ENCODE results near the gene MYO1C. TPM values are rescaled to one million over a fixed set of nuclear protein-coding genes. Genes with fewer than 3 reads are reported as not detected.

The MYO1C gene
- total RNA-seq, 1 experiment from 2014 or later, result 73.6 TPM

DNA sequence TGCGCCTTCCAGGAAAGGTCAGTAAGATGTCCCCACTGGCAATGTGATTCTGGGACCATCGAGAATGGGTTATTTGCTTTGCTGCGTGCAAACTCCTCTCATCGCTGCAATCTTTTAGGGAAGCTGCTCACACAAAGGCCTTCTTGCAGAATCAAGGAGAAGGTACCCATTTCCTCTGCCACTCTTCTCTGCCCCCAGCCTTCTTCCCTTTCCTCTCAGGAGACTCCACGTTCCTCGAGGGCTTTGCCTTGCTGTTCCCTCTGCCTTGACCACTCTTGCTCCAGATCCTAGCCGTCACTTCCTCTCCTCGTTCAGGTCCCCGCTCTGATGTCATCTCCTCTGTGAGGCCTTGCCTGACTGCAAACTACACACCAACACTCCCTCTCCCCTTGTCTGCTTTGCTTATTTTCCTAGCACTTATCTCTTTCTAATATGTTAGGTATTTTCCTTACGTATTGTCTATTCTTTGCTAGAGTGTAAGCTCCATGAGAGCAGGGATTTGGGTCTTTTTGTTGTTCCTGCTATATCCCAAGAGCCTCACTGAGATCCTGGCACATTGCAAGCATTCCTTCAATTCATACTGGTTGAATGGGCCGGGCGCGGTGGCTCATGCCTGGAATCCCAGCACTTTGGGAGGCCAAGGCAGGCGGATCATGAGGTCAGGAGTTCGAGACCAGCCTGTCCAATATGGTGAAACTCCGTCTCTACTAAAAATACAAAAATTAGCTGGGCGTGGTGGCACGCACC, 31.1 kb downstream of the MYO1C start (continued):
- TF ChIP-seq, protein P1, sequence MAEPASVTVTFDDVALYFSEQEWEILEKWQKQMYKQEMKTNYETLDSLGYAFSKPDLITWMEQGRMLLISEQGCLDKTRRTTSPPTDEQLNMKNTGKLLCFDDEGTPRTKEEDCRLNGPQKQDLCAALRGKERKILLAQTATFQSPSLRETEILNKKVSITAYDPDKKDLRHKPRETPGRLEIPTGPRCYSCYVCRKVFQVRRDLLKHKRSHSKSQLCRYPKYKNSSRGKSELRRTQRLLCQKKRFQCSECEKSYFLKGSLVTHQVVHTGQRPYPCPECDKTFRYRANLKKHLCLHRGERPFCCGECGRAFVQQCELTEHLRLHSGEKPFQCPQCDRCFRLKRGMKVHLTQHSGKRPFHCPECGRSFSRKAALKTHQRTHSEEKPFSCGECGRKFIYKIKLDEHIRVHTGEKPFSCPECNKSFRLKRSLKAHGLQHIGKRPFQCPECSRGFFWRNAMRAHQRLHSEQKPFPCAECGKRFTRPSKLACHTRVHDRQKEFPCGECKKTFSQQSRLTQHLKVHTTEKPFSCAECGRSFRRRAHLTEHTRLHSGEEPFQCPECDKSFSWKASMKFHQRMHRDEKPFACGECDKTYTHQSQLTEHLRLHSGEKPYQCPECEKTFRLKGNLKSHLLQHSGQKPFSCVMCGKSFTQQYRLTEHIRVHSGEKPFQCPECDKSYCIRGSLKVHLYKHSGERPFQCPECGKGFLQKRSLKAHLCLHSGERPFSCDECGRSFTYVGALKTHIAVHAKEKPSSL (CRISPR knock-in tag; conservative IDR thresholded peaks at IDR 0.05), result no peak
- TF ChIP-seq, protein P2, sequence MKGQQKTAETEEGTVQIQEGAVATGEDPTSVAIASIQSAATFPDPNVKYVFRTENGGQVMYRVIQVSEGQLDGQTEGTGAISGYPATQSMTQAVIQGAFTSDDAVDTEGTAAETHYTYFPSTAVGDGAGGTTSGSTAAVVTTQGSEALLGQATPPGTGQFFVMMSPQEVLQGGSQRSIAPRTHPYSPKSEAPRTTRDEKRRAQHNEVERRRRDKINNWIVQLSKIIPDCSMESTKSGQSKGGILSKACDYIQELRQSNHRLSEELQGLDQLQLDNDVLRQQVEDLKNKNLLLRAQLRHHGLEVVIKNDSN (CRISPR knock-in tag; IDR thresholded peaks at IDR 0.05), result no peak
- no peak for TF ChIP-seq GRHL2 (CRISPR knock-in tag; IDR thresholded peaks at IDR 0.05; ENCODE audit: insufficient replicate concordance, severe bottlenecking)
- no peak for TF ChIP-seq JUN (CRISPR knock-in tag; IDR thresholded peaks at IDR 0.05)
- TF ChIP-seq SOX15 (CRISPR knock-in tag; IDR thresholded peaks at IDR 0.05), result no peak

DNA sequence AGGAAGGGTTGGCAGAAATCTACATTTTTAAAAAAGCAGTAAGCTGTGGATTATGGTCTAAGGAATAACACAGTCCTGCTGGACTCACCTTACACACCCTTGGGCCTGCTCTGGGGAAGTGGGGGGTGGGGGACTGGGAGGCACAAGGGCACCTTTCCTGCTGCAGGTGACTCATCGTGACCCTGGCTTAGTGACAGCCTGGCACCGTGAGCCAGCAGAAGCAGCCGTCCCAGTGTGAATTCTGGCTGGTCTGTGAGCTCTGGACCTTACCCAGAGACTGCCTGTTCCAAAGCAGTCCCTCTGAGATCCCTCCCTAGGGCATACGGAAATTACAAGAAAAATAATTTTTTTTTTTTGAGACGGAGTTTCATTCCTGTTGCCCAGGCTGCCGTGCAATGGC, 32.3 kb downstream of the MYO1C start:
- Mint-ChIP-seq H3K4me1 (peaks cover 13% of the 10 kb centered on the region), H3K27me3 (ENCODE audit: low read depth) (no peaks in the 10 kb centered on the region; the same call in 1 of the 2 replicates), H3K9me3 (peaks cover 3% of the 10 kb centered on the region; the same call in 1 of the 2 replicates), H3K4me3 (no peak overlapping the region), H3K36me3 (peaks cover 8% of the 10 kb centered on the region), H3K27ac (no peak overlapping the region)
- ChIA-PET CTCF (interaction anchor here (0.9 to 1.1 kb wide), 2 partner anchors 95 to 128 kb away, joined by 3 read pairs; no protein-coding TSS in a partner anchor), POLR2A (no interaction called here)
- ATAC-seq, result no peak
- TF ChIP-seq TP53 (CRISPR knock-in tag; IDR thresholded peaks at IDR 0.05), result no peak
- TF ChIP-seq NR3C1 (CRISPR knock-in tag; conservative IDR thresholded peaks at IDR 0.05; ENCODE audit: low read depth), result no peak
- no peak for DNase-seq (ENCODE audit: low spot score)

DNA sequence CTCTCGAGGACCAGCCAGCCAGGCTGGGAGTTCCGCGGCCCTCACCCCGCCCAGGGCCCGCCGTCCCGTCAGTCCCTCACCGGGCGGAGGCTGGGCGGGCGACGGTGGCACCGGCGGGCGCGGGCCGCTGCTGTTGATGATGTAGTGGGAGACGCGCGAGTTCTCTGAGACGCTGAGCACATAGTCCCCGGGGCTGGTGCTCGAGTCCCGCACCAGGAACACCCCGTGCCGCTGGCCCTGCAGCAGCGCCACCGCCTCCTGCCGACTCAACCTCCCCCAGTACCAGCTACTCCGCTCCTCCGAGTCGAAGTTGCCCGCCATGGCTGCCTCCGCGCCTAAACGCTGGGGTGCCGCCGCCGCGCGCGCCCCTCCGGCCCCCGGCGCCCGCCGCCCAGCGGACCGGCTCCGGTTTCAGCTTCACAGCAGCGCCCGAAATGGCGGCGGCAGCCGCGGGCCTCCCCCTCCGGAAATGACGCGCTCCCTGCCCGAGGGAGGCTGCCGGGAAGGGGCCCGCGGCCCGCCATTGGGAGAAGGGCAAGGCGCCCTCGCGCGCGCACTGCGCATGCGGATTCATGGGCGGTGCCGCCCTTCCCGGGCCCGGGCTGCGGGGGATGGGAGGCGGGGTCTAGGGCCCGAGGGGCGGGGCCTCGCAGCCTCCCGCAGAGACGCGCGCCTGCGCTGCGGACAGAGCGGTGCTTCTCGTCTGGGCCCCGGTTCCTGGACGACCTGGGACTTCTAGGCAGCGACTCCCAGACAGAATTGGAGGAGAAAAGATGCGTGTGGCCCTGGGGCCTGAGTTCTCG, 36.5 kb downstream of the MYO1C start, which contains the start of gene CRK:
TSS of gene CRK (minus strand) at position 436 of the 803 bp plus-strand sequence. CDS start at position 321, 115 bp downstream.
- H3K4me1 Mint-ChIP-seq, result peaks cover 24% of the 10 kb centered on the region
- ChIA-PET POLR2A (no interaction called here), CTCF (interaction anchor here (1.0 to 1.6 kb wide), 3 partner anchors 60 to 90 kb away, joined by 3 to 10 read pairs (median 8); partner anchors contain the start of gene INPP5K)
- DNase-seq (ENCODE audit: low spot score) (peak; percentile 98), ATAC-seq (peak; percentile 94)
- peak within 1 kb of the TSS; percentile 91 for H3K4me3 Mint-ChIP-seq
- peak within 1 kb of the TSS; percentile 91 for H3K27ac Mint-ChIP-seq
- peaks cover 14% of the 10 kb centered on the region for H3K36me3 Mint-ChIP-seq
- no peaks in the 10 kb centered on the region; the same call in 1 of the 2 replicates for H3K27me3 Mint-ChIP-seq (ENCODE audit: low read depth)
- peaks cover 3% of the 10 kb centered on the region; the same call in 1 of the 2 replicates for H3K9me3 Mint-ChIP-seq
- 0 out of 2 replicates have a peak, but pooled peaks have one; percentile 53 for TF ChIP-seq ATF1 (CRISPR knock-in tag; IDR thresholded peaks at IDR 0.05)
- TF ChIP-seq, protein P3, sequence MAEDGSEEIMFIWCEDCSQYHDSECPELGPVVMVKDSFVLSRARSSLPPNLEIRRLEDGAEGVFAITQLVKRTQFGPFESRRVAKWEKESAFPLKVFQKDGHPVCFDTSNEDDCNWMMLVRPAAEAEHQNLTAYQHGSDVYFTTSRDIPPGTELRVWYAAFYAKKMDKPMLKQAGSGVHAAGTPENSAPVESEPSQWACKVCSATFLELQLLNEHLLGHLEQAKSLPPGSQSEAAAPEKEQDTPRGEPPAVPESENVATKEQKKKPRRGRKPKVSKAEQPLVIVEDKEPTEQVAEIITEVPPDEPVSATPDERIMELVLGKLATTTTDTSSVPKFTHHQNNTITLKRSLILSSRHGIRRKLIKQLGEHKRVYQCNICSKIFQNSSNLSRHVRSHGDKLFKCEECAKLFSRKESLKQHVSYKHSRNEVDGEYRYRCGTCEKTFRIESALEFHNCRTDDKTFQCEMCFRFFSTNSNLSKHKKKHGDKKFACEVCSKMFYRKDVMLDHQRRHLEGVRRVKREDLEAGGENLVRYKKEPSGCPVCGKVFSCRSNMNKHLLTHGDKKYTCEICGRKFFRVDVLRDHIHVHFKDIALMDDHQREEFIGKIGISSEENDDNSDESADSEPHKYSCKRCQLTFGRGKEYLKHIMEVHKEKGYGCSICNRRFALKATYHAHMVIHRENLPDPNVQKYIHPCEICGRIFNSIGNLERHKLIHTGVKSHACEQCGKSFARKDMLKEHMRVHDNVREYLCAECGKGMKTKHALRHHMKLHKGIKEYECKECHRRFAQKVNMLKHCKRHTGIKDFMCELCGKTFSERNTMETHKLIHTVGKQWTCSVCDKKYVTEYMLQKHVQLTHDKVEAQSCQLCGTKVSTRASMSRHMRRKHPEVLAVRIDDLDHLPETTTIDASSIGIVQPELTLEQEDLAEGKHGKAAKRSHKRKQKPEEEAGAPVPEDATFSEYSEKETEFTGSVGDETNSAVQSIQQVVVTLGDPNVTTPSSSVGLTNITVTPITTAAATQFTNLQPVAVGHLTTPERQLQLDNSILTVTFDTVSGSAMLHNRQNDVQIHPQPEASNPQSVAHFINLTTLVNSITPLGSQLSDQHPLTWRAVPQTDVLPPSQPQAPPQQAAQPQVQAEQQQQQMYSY (CRISPR knock-in tag; IDR thresholded peaks at IDR 0.05), result no peak
- TF ChIP-seq, protein P4, sequence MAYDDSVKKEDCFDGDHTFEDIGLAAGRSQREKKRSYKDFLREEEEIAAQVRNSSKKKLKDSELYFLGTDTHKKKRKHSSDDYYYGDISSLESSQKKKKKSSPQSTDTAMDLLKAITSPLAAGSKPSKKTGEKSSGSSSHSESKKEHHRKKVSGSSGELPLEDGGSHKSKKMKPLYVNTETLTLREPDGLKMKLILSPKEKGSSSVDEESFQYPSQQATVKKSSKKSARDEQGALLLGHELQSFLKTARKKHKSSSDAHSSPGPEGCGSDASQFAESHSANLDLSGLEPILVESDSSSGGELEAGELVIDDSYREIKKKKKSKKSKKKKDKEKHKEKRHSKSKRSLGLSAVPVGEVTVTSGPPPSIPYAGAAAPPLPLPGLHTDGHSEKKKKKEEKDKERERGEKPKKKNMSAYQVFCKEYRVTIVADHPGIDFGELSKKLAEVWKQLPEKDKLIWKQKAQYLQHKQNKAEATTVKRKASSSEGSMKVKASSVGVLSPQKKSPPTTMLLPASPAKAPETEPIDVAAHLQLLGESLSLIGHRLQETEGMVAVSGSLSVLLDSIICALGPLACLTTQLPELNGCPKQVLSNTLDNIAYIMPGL (CRISPR knock-in tag; IDR thresholded peaks at IDR 0.05), result peak; percentile 88
- TF ChIP-seq, protein P5, sequence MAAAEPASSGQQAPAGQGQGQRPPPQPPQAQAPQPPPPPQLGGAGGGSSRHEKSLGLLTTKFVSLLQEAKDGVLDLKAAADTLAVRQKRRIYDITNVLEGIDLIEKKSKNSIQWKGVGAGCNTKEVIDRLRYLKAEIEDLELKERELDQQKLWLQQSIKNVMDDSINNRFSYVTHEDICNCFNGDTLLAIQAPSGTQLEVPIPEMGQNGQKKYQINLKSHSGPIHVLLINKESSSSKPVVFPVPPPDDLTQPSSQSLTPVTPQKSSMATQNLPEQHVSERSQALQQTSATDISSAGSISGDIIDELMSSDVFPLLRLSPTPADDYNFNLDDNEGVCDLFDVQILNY (CRISPR knock-in tag; IDR thresholded peaks at IDR 0.05), result peak; percentile 79
- TF ChIP-seq, protein P6, sequence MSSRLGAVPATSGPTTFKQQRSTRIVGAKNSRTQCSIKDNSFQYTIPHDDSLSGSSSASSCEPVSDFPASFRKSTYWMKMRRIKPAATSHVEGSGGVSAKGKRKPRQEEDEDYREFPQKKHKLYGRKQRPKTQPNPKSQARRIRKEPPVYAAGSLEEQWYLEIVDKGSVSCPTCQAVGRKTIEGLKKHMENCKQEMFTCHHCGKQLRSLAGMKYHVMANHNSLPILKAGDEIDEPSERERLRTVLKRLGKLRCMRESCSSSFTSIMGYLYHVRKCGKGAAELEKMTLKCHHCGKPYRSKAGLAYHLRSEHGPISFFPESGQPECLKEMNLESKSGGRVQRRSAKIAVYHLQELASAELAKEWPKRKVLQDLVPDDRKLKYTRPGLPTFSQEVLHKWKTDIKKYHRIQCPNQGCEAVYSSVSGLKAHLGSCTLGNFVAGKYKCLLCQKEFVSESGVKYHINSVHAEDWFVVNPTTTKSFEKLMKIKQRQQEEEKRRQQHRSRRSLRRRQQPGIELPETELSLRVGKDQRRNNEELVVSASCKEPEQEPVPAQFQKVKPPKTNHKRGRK (CRISPR knock-in tag; IDR thresholded peaks at IDR 0.05; ENCODE audit: borderline replicate concordance), result no peak
- TF ChIP-seq, protein P7, sequence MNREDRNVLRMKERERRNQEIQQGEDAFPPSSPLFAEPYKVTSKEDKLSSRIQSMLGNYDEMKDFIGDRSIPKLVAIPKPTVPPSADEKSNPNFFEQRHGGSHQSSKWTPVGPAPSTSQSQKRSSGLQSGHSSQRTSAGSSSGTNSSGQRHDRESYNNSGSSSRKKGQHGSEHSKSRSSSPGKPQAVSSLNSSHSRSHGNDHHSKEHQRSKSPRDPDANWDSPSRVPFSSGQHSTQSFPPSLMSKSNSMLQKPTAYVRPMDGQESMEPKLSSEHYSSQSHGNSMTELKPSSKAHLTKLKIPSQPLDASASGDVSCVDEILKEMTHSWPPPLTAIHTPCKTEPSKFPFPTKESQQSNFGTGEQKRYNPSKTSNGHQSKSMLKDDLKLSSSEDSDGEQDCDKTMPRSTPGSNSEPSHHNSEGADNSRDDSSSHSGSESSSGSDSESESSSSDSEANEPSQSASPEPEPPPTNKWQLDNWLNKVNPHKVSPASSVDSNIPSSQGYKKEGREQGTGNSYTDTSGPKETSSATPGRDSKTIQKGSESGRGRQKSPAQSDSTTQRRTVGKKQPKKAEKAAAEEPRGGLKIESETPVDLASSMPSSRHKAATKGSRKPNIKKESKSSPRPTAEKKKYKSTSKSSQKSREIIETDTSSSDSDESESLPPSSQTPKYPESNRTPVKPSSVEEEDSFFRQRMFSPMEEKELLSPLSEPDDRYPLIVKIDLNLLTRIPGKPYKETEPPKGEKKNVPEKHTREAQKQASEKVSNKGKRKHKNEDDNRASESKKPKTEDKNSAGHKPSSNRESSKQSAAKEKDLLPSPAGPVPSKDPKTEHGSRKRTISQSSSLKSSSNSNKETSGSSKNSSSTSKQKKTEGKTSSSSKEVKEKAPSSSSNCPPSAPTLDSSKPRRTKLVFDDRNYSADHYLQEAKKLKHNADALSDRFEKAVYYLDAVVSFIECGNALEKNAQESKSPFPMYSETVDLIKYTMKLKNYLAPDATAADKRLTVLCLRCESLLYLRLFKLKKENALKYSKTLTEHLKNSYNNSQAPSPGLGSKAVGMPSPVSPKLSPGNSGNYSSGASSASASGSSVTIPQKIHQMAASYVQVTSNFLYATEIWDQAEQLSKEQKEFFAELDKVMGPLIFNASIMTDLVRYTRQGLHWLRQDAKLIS (CRISPR knock-in tag; IDR thresholded peaks at IDR 0.05; ENCODE audit: borderline replicate concordance), result 0 out of 2 replicates have a peak, but pooled peaks have one; percentile 58
- TF ChIP-seq ZNF263 (CRISPR knock-in tag; IDR thresholded peaks at IDR 0.05; ENCODE audit: low read depth), result peak; percentile 29; the same call in 1 of the 2 replicates

Data from WTC11 (cell line).